Omental fat pad (tissue), 4 donors: Measurements from ENCODE around the gene EXOC6B. TPM values are rescaled to one million over a fixed set of nuclear protein-coding genes. Genes with fewer than 3 reads are reported as not detected.

Source experiments
- ATAC-seq: fragments of 150-250 bp; one replicate; pipeline ENCODE4 v1.9.1; 2016; ENCODE audit warnings: mild to moderate bottlenecking, moderate library complexity; ENCODE audit not compliant: low FRiP score
- DNase-seq: peaks from one replicate; pipeline ENCODE4 v3.0.0-alpha.2; 2019; ENCODE audit warnings: low spot score
- total RNA-seq, 4 donors: library from RNA; depleted of rRNA; stranded (reverse); fragments of >200 nt; gene quantifications; one replicate each; pipeline ENCODE4 v1.1.0, GENCODE V29; 2016
- TF ChIP-seq, protein P1 (sequence below), 3 donors: fragments of 450-650 bp; IDR thresholded peaks; one replicate each; pipeline ENCODE4 v1.5.1; 2016 to 2017; ENCODE audit warnings: antibody characterized with exemption in 3 of 3, mild to moderate bottlenecking in 3 of 3, moderate library complexity in 2 of 3

EXOC6B gene
- total RNA-seq, 4 donors from 2014 or later: 25.6 to 38.3 (median 30.1) TPM

DNA sequence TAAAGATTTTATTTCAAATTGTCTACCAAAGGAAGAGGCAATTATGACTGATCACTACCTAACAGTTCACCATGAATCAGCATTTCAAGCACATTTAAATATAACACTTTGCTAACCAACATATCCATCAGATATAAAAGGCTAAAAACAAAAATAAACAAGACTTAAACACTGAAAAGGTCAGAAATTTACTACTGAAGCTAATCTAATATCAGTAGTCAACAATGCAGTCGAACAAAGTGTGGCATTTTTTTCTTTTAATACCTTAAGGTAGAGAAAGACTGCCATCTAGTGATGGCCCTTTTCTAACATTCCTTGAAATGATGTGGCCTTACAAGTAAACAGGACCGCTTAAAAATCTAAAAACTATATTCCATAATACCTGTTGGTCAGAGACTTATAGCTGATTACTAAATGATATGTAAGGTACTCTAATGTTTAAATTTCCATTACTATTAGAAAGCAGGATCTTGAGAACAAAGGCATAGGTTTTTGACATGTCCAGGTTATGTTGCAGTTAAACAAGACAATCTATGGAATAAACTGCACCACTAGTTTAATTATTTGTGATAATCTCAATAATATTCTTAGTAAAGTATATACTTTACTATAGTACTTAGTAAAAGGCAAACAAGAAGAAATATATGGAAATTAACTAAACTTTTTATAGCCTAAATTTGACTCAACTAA, 80.0 kb downstream of the EXOC6B start:
- ATAC-seq: no peak
- TF ChIP-seq, protein P1, sequence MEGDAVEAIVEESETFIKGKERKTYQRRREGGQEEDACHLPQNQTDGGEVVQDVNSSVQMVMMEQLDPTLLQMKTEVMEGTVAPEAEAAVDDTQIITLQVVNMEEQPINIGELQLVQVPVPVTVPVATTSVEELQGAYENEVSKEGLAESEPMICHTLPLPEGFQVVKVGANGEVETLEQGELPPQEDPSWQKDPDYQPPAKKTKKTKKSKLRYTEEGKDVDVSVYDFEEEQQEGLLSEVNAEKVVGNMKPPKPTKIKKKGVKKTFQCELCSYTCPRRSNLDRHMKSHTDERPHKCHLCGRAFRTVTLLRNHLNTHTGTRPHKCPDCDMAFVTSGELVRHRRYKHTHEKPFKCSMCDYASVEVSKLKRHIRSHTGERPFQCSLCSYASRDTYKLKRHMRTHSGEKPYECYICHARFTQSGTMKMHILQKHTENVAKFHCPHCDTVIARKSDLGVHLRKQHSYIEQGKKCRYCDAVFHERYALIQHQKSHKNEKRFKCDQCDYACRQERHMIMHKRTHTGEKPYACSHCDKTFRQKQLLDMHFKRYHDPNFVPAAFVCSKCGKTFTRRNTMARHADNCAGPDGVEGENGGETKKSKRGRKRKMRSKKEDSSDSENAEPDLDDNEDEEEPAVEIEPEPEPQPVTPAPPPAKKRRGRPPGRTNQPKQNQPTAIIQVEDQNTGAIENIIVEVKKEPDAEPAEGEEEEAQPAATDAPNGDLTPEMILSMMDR (IDR thresholded peaks at IDR 0.05): no peak
- DNase-seq: no peak

DNA sequence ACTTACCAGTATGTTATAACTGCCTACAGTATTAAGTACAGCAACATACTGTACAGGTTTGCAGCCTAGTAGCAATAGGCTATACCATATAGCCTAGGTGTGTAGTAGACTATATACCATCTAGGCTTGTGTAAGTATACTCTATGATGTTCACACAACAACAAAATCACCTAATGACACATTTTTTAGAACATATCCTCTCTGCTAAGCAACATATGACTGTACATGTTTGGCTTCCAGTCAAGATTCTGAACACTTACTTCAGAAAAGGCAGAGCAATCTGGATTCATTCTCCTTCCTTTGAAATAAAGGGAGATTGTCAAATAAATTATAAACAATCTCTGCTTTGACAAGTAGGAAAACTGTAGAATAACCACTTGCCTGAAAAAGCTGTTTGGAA, 81.8 kb downstream of the EXOC6B start:
- TF ChIP-seq, protein P1 (IDR thresholded peaks at IDR 0.05): no peak
- DNase-seq (no peak), ATAC-seq (no peak)

DNA sequence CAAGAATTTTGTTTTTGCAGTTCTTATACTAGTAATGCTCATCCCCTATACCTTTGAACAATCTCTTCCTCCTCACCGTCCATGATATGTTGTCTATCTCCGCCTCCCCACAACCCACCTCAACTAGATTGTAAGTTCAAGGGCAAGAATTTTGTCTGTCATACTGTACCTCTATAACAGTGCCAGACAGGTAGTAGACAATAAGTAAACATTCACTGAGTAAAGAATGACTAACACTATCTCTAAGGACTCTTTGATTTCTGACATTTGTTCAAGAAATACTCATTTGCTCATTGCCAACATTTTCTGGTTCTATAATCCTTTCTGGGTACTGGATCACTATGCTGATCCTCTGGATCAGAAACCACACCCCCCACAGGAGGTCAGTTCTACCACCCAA, 82.4 kb downstream of the EXOC6B start:
- ATAC-seq (no peak), DNase-seq (no peak)
- TF ChIP-seq, protein P1 (IDR thresholded peaks at IDR 0.05): no peak

DNA sequence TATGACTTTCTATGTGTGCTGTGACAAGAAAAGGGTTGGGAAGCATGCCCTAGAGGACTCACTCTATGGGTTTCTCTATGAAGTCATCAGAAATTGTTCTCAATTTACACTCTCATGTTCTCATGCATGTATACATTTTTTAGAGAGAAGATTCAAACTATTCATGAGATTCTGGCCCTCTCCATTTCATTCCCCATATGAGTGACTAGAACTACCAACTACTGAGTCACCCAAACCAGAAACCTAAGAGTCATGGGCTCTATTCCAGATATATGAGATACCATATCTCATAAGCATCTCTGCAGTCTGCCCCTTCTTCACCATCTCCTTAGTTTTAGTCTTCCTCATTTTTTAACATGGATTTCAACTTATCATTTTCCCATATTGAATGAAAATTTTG, 87.7 kb downstream of the EXOC6B start:
- no peak for ATAC-seq
- no peak for DNase-seq
- TF ChIP-seq, protein P1 (IDR thresholded peaks at IDR 0.05): no peak

DNA sequence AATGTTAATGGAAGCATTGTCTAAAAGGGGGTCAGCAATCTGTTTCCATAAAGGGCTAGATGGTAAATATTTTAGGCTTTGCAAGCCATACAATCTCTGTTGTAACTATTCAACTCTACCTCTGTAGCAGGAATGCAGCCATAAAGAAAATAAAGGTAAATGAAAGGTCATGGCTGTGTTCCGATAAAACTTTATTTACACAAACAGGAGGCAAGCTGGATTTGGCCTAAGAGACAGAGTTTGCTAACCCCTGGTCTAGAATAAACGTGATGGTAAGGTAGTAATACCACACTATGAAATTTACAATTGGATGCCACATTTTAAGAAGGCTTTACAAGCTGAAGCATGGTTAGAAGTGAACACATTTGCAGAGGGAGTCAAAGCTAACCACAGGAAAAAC, 91.4 kb downstream of the EXOC6B start:
- TF ChIP-seq, protein P1 (IDR thresholded peaks at IDR 0.05): no peak
- ATAC-seq (no peak), DNase-seq (no peak)

DNA sequence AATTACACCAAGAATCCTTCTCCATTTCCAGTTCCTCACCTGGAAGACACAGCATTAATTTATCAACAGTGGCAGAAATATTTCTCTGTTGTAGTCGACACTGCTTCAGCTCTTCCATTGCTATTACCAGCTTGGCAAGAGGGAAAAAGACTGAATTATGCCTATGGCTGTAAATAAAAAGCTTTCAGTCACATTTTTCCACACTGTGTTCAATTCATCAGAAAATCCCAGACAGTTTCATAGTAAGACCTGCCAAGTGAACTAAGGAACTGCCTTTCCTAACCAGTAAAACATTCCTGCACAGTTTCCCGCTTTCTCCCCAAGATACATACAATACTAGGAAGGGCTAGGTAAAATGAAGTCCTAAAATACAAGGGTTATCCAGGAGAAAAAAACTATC, 94.7 kb downstream of the EXOC6B start:
- ATAC-seq: no peak
- DNase-seq: no peak
- TF ChIP-seq, protein P1 (IDR thresholded peaks at IDR 0.05): no peak

DNA sequence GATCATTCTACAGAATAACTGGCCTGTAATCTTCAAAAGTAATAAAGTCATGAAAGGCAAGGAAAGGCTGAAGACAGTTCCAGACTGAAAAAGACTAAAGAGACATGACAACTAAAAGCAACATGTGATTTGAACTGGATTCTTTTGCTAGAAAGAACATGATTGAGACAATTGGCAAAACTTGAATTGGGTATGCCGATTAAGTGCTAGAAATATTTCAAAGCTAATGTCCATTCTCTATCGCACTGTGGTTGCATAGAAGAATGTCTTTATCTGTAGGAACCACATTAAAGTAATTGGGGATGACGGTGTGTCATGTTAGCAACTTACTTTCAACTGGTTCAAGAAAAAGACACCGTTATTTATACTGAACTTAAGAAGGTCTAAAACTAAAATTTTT, 98.5 kb downstream of the EXOC6B start:
- DNase-seq (no peak), ATAC-seq (no peak)
- TF ChIP-seq, protein P1 (IDR thresholded peaks at IDR 0.05): no peak
